ENCODE data around the gene SEPTIN7. TPM values are rescaled to one million over a fixed set of nuclear protein-coding genes. Genes with fewer than 3 reads are reported as not detected.

The SEPTIN7 gene
- total RNA-seq, 1 experiment from 2014 or later: 121 TPM

- H3K9me3 ChIP-seq (ENCODE audit: low read length): no peaks in the 10 kb centered on the region
- ChIA-PET POLR2A (ENCODE audit: unreplicated experiment) (no interaction called here), CTCF (interaction anchor here (0.5 kb wide), 1 partner anchor 28 kb away, joined by 10 read pairs; no protein-coding TSS in a partner anchor)
- H3K9ac ChIP-seq (ENCODE audit: low read length): no peak overlapping the region
- H3F3A ChIP-seq (ENCODE audit: low read length, unreplicated experiment): no peaks in the 10 kb centered on the region
- no peak for ATAC-seq
- H3K4me3 ChIP-seq (ENCODE audit: low read length): no peak overlapping the region
- intact Hi-C loops (cut with micrococcal nuclease): no loop called here
- H3K27me3 ChIP-seq (ENCODE audit: low read length): no peaks in the 10 kb centered on the region
- no peak for DNase-seq
- H3K79me2 ChIP-seq (ENCODE audit: low read length): no peaks in the 10 kb centered on the region
- H3K9me2 ChIP-seq (replicated peaks; ENCODE audit: low read length): no peaks in the 10 kb centered on the region
- no peak overlapping the region for H3K4me2 ChIP-seq (ENCODE audit: low read length)
- H3K36me3 ChIP-seq (ENCODE audit: low read depth, low read length): no peaks in the 10 kb centered on the region
- BruUV-seq (replicated peaks): no TSS peak
- H3K4me1 ChIP-seq (ENCODE audit: insufficient read depth, low read length): no peaks in the 10 kb centered on the region
- no peak for TF ChIP-seq EZH2 (IDR thresholded peaks at IDR 0.05; ENCODE audit: low read length, unreplicated experiment)
- no peak for TF ChIP-seq EZH2phosphoT487 (IDR thresholded peaks at IDR 0.05; ENCODE audit: borderline replicate concordance, low read length)
- TF ChIP-seq, protein P1, sequence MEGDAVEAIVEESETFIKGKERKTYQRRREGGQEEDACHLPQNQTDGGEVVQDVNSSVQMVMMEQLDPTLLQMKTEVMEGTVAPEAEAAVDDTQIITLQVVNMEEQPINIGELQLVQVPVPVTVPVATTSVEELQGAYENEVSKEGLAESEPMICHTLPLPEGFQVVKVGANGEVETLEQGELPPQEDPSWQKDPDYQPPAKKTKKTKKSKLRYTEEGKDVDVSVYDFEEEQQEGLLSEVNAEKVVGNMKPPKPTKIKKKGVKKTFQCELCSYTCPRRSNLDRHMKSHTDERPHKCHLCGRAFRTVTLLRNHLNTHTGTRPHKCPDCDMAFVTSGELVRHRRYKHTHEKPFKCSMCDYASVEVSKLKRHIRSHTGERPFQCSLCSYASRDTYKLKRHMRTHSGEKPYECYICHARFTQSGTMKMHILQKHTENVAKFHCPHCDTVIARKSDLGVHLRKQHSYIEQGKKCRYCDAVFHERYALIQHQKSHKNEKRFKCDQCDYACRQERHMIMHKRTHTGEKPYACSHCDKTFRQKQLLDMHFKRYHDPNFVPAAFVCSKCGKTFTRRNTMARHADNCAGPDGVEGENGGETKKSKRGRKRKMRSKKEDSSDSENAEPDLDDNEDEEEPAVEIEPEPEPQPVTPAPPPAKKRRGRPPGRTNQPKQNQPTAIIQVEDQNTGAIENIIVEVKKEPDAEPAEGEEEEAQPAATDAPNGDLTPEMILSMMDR (conservative IDR thresholded peaks at IDR 0.05; ENCODE audit: low read depth, low read length): no peak
- no peak overlapping the region for H3K27ac ChIP-seq (ENCODE audit: low read length)
- no peaks in the 10 kb centered on the region for H4K20me1 ChIP-seq (ENCODE audit: low read length)
- no peak overlapping the region for H2AFZ ChIP-seq (ENCODE audit: low read length)
Observed at GRCh38 chr7:35776686-35777085, 24.2 kb upstream of the SEPTIN7 start.

DNA sequence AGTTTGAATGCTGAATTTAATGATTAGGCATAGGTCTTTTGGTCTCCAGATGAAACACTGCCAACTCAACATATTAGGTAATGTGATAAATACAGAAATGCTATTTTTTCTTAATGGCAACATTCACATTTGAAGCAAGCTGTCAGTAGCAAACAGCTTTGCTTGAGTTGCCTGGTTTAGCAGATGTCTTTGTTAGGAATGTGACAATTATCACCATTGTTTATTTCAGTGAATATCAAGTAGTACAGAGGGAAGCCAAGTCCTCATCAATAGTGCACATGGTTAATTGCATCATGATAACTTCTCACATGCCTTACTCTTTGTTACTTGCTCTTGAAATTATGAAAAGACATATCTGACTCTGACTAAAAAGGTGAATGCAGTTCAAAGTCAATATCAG, 23.7 kb upstream of the SEPTIN7 start:
- CTCF ChIA-PET: interaction anchor here (0.5 kb wide), 1 partner anchor 28 kb away, joined by 10 read pairs; no protein-coding TSS in a partner anchor
- Histone ChIP-seq H3K27ac (ENCODE audit: low read length) (no peak overlapping the region), H3K4me3 (ENCODE audit: low read length) (no peak overlapping the region), H3K27me3 (ENCODE audit: low read length) (no peaks in the 10 kb centered on the region), H2AFZ (ENCODE audit: low read length) (no peak overlapping the region), H3K9me3 (ENCODE audit: low read length) (no peaks in the 10 kb centered on the region), H3K4me1 (ENCODE audit: insufficient read depth, low read length) (no peaks in the 10 kb centered on the region), H3F3A (ENCODE audit: low read length, unreplicated experiment) (no peaks in the 10 kb centered on the region), H3K9ac (ENCODE audit: low read length) (no peak overlapping the region), H4K20me1 (ENCODE audit: low read length) (no peaks in the 10 kb centered on the region), H3K36me3 (ENCODE audit: low read depth, low read length) (no peaks in the 10 kb centered on the region), H3K9me2 (replicated peaks; ENCODE audit: low read length) (no peaks in the 10 kb centered on the region), H3K79me2 (ENCODE audit: low read length) (no peaks in the 10 kb centered on the region), H3K4me2 (ENCODE audit: low read length) (no peak overlapping the region)
- DNase-seq (no peak), ATAC-seq (no peak)
- POLR2A ChIA-PET (ENCODE audit: unreplicated experiment): no interaction called here
- intact Hi-C loops (cut with micrococcal nuclease): no loop called here
- TF ChIP-seq, protein P1 (conservative IDR thresholded peaks at IDR 0.05; ENCODE audit: low read depth, low read length): no peak
- no peak for TF ChIP-seq EZH2 (IDR thresholded peaks at IDR 0.05; ENCODE audit: low read length, unreplicated experiment)
- no peak for TF ChIP-seq EZH2phosphoT487 (IDR thresholded peaks at IDR 0.05; ENCODE audit: borderline replicate concordance, low read length)
- BruUV-seq (replicated peaks): no TSS peak

GRCh38 chr7:35780070-35780469, 20.8 kb upstream of the SEPTIN7 start:
- TF ChIP-seq, protein P1 (conservative IDR thresholded peaks at IDR 0.05; ENCODE audit: low read depth, low read length): no peak
- TF ChIP-seq EZH2phosphoT487 (IDR thresholded peaks at IDR 0.05; ENCODE audit: borderline replicate concordance, low read length) (no peak), EZH2 (IDR thresholded peaks at IDR 0.05; ENCODE audit: low read length, unreplicated experiment) (no peak)
- Histone ChIP-seq H3K79me2 (ENCODE audit: low read length) (no peaks in the 10 kb centered on the region), H4K20me1 (ENCODE audit: low read length) (no peaks in the 10 kb centered on the region), H3K27me3 (ENCODE audit: low read length) (no peaks in the 10 kb centered on the region), H3K4me1 (ENCODE audit: insufficient read depth, low read length) (no peaks in the 10 kb centered on the region), H3K9me2 (replicated peaks; ENCODE audit: low read length) (no peaks in the 10 kb centered on the region), H3K9ac (ENCODE audit: low read length) (no peak overlapping the region), H3K36me3 (ENCODE audit: low read depth, low read length) (no peaks in the 10 kb centered on the region), H3K4me3 (ENCODE audit: low read length) (no peak overlapping the region), H3K27ac (ENCODE audit: low read length) (no peak overlapping the region), H3K9me3 (ENCODE audit: low read length) (no peaks in the 10 kb centered on the region), H3F3A (ENCODE audit: low read length, unreplicated experiment) (no peaks in the 10 kb centered on the region), H3K4me2 (ENCODE audit: low read length) (no peak overlapping the region), H2AFZ (ENCODE audit: low read length) (no peak overlapping the region)
- intact Hi-C loops (cut with micrococcal nuclease): no loop called here
- CTCF ChIA-PET: no interaction called here
- ATAC-seq (peak; percentile 15; the same call in 1 of the 2 replicates), DNase-seq (no peak)
- POLR2A ChIA-PET (ENCODE audit: unreplicated experiment): no interaction called here
- BruUV-seq (replicated peaks): no TSS peak

Measured in PC-3 (cell line).